Effector memory CD4-positive, alpha-beta T cell (primary cell): ENCODE results near the gene PAFAH1B1.

ENCODE experiments used
- DNase-seq, 3 donors: peaks; one replicate each; pipeline ENCODE4 v3.0.0-alpha.2; 2020
- H3K27ac ChIP-seq: 2 replicates; pipeline ENCODE4 v1.7.0; 2013; ENCODE audit warnings: mild to moderate bottlenecking, low read length, moderate library complexity; ENCODE audit not compliant: insufficient read depth, poor library complexity, severe bottlenecking
- H3K27me3 ChIP-seq: replicated peaks from 2 replicates; pipeline ENCODE4 v1.7.0; 2013; ENCODE audit warnings: mild to moderate bottlenecking, low read length; ENCODE audit not compliant: insufficient read depth, control insufficient read depth, poor library complexity, severe bottlenecking
- H3K36me3 ChIP-seq: 2 replicates; pipeline ENCODE4 v1.7.0; 2013; ENCODE audit warnings: mild to moderate bottlenecking, low read length, moderate library complexity; ENCODE audit not compliant: control insufficient read depth, insufficient read depth
- H3K4me1 ChIP-seq: 2 replicates; pipeline ENCODE4 v1.7.0; 2013; ENCODE audit warnings: low read length, mild to moderate bottlenecking; ENCODE audit not compliant: control insufficient read depth, insufficient read depth, poor library complexity, severe bottlenecking
- H3K4me3 ChIP-seq: 2 replicates; pipeline ENCODE4 v1.7.0; 2013; ENCODE audit warnings: low read length, low read depth, mild to moderate bottlenecking; ENCODE audit not compliant: insufficient read depth, poor library complexity, severe bottlenecking
- H3K9me3 ChIP-seq: 2 replicates; pipeline ENCODE4 v1.7.0; 2013; ENCODE audit warnings: mild to moderate bottlenecking, low read length, moderate library complexity; ENCODE audit not compliant: control insufficient read depth

The PAFAH1B1 gene

GRCh38 chr17:2734939-2735338 lies 141.5 kb downstream of the PAFAH1B1 start:
- Histone ChIP-seq H3K27ac (no peak overlapping the region), H3K9me3 (no peaks in the 10 kb centered on the region)
- DNase-seq, result no peak

More at GRCh38 chr17:2734939-2735338, 141.5 kb downstream of the PAFAH1B1 start:
- Histone ChIP-seq H3K27me3 (no peaks in the 10 kb centered on the region), H3K36me3 (no peaks in the 10 kb centered on the region), H3K4me3 (no peak overlapping the region), H3K4me1 (no peaks in the 10 kb centered on the region)
